Stimulated activated naive CD8-positive, alpha-beta T cell treated with anti-CD3 and anti-CD28 coated beads, Interleukin-15, Interleukin-2, amounts not matched to agents 100 ng/mL and 50 ng/mL, for 24 hours (primary cell): ENCODE results near the gene CMPK1.

ENCODE experiments used
- H3K27ac Mint-ChIP-seq: one replicate; pipeline ENCODE4 v1.8.0; 2021; ENCODE audit warnings: mild to moderate bottlenecking, mixed read lengths
- H3K27me3 Mint-ChIP-seq: one replicate; pipeline ENCODE4 v1.8.0; 2021; ENCODE audit warnings: mixed read lengths
- H3K36me3 Mint-ChIP-seq: one replicate; pipeline ENCODE4 v1.8.0; 2021; ENCODE audit warnings: low read depth, mixed read lengths
- H3K4me1 Mint-ChIP-seq: one replicate; pipeline ENCODE4 v1.8.0; 2021; ENCODE audit warnings: low read depth, mixed read lengths
- H3K4me3 Mint-ChIP-seq: one replicate; pipeline ENCODE4 v1.8.0; 2021; ENCODE audit warnings: mild to moderate bottlenecking, mixed read lengths
- H3K9me3 Mint-ChIP-seq: one replicate; pipeline ENCODE4 v1.8.0; 2021; ENCODE audit warnings: mixed read lengths

CMPK1 gene

DNA sequence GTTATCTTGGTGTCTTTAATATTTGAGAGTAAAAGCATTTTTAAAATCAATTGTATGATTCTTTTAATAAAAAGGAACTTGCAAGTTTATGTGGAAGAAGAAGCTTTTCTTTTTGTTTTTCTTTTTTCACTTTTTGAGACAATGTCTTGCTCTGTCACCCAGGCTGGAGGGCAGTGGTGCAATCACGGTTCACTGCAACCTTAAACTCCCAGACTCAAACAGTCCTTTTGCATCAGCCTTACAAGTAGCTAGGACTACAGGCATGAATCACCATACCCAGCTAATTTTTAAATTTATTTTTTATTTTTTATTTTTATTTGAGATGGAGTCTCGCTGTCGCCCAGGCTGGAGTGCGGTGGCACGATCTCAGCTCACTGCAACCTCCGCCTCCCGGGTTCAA lies 34.1 kb downstream of the CMPK1 start:
- no peaks in the 10 kb centered on the region for H3K27me3 Mint-ChIP-seq
- H3K36me3 Mint-ChIP-seq, result peaks cover 35% of the 10 kb centered on the region
- H3K9me3 Mint-ChIP-seq, result no peaks in the 10 kb centered on the region
- no peak overlapping the region for H3K4me3 Mint-ChIP-seq
- H3K27ac Mint-ChIP-seq, result no peak overlapping the region
- H3K4me1 Mint-ChIP-seq, result peaks cover 4% of the 10 kb centered on the region

DNA sequence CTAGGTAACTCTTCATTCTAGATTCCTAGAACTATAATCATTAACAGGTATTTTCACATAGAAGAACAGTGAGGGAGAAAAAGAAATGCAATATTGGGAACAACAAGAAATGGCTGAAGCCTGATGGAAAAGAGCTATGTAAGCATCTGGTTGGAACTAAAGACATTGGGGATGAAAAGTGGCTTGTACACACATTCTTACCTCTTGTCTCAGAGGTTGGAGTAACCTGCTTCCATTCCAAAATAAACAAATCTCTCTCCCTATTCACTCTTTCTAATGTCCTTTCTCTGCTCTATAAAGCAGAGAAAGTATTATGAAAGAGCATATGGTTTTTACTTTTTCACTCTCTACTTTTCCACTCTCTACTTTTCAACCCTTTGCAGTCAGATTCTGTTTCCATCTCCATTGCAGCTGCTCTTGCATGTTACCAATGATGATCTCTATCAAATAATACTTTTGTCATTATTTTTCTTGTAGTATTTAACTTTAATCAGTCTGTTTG lies 37.5 kb downstream of the CMPK1 start:
- Mint-ChIP-seq H3K9me3 (no peaks in the 10 kb centered on the region), H3K4me1 (no peaks in the 10 kb centered on the region), H3K27me3 (no peaks in the 10 kb centered on the region), H3K27ac (no peak overlapping the region), H3K36me3 (peaks cover 59% of the 10 kb centered on the region), H3K4me3 (no peak overlapping the region)

DNA sequence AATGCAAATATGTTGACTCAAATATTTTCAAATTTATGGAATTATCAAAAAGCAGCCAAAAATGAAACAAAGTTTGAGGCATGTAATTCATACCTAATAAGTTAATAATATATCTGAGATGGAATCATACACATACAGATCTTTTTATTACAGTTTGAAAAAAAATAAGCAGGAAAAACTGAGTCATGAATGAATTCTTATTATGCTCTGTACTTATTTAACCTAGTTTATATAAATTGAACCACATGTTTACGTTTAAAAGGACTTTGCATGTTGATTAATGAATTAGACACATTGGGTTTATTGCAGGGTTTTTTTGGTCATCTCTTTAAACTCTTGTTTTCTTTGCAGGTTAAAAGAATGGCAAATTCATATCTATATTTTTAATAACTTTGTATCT lies 40.9 kb downstream of the CMPK1 start:
- no peaks in the 10 kb centered on the region for H3K9me3 Mint-ChIP-seq
- H3K36me3 Mint-ChIP-seq, result peaks cover 62% of the 10 kb centered on the region
- H3K27ac Mint-ChIP-seq, result no peak overlapping the region

DNA sequence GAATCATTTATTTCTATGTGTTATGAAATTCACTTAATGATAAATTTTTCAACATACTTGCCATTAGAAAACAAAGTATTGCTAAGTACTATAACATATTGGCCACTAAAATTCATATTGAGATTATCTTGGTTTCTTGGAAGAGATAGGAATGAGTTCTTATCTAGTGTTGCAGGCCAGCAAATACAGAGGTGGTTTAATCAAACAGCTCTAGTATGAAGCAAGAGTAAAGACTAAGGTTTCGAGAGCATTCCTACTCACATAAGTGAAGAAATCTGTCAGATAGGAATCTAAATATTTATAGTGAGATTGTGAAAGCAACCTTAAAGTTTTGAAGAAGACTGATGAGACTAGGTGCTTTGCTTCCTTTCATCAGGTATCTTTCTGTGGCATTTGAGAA lies 44.6 kb downstream of the CMPK1 start:
- H3K36me3 Mint-ChIP-seq, result peaks cover 50% of the 10 kb centered on the region

More for the DNA sequence above, 40.9 kb downstream of the CMPK1 start:
- Mint-ChIP-seq H3K27me3 (no peaks in the 10 kb centered on the region), H3K4me1 (no peaks in the 10 kb centered on the region), H3K4me3 (no peak overlapping the region)

DNA sequence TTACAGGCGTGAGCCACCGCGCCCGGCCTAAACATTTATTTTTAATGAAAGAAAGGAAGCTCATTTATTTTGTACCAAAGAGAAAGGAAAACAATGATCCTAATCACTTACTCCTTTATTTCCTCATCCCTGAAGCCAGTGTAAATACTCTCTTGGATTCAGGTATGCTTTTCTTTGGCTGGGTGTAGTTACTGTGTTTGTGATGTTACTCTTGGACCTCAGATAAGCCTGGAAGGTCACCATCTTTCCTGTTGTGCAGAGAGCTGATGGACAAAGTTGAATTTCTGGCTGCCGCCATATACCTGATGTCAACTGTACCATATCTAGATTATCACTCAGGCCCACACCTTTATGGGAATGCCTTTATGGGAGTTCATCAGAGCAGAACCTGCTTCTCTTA lies 47.1 kb downstream of the CMPK1 start:
- Mint-ChIP-seq H3K4me3 (no peak overlapping the region), H3K4me1 (no peaks in the 10 kb centered on the region), H3K27me3 (no peaks in the 10 kb centered on the region), H3K36me3 (peaks cover 32% of the 10 kb centered on the region), H3K9me3 (no peaks in the 10 kb centered on the region), H3K27ac (no peak overlapping the region)

More for the DNA sequence above, 44.6 kb downstream of the CMPK1 start:
- Mint-ChIP-seq H3K9me3 (no peaks in the 10 kb centered on the region), H3K4me1 (no peaks in the 10 kb centered on the region), H3K4me3 (no peak overlapping the region), H3K27me3 (no peaks in the 10 kb centered on the region), H3K27ac (no peak overlapping the region)

DNA sequence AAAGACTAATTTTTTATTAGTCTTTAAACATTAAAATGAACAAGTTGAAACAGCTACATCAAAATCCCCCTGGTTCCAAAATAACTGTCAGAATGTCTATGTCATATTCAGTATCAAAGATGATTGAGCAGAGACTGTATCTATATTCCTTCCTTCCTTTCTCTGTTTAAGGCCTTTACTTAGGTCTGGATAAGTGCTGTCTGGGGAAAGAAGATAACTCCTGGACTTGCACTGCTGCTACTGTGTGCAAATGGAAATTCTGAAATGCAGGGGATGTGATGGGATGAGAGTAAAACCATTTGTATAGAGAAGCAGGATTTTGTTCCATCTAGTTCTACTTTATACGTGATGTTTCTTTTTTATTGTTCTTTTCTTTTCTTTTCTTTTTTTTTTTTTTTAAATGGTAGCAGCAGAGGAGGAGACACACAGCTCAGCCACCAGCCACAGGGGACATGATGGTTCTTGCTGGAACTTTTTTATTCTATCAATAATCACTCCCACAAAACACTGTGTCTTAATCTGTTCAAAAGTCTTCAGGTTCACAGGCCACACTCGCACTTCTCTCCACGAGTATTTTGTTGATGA lies 48.9 kb downstream of the CMPK1 start:
- no peaks in the 10 kb centered on the region for H3K4me1 Mint-ChIP-seq
- H3K4me3 Mint-ChIP-seq, result no peak overlapping the region
- H3K27ac Mint-ChIP-seq, result no peak overlapping the region
- peaks cover 31% of the 10 kb centered on the region for H3K36me3 Mint-ChIP-seq
- H3K27me3 Mint-ChIP-seq, result no peaks in the 10 kb centered on the region
- no peaks in the 10 kb centered on the region for H3K9me3 Mint-ChIP-seq

DNA sequence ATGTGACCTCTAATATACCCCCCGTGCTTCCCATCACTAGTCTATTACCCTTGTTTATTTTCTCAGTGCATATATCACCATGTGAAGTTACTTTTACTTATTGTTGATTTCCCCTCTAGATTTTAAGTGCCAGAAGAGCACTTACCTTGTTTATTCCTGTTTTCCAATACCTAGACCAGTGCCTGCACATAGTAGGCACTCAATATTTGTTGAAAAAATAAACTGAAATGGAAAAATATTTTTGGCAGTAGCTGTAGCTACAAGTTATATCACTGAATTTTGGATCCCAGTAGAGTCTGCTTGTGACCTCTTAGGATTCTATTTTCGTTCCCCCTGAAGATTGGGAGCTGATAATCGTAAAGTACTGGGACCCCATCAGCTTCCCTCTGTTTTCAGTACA lies 50.5 kb downstream of the CMPK1 start:
- H3K4me3 Mint-ChIP-seq, result no peak overlapping the region
- H3K27ac Mint-ChIP-seq, result no peak overlapping the region
- H3K4me1 Mint-ChIP-seq, result no peaks in the 10 kb centered on the region
- H3K36me3 Mint-ChIP-seq, result peaks cover 20% of the 10 kb centered on the region
- no peaks in the 10 kb centered on the region for H3K27me3 Mint-ChIP-seq
- H3K9me3 Mint-ChIP-seq, result no peaks in the 10 kb centered on the region

DNA sequence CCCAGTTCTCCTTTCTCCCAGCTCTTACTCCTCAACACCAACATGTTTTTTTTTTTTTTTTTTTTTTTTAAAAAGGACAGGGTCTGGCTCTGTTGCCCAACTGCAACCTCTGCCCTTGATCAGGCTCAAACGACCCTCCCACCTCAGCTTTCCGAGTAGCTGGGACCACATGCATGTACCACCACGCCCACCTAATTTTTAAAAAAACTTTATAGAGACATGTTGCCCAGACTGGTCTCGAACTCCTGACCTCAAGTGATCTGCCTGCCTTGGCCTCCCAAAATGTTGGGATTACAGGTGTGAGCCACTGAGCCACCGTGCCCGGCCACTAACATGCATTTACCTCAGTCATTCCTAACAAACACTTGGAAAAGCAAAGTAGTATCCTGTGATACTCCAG lies 51.4 kb downstream of the CMPK1 start:
- Mint-ChIP-seq H3K4me1 (no peaks in the 10 kb centered on the region), H3K27ac (no peak overlapping the region), H3K4me3 (no peak overlapping the region), H3K36me3 (peaks cover 12% of the 10 kb centered on the region), H3K9me3 (no peaks in the 10 kb centered on the region), H3K27me3 (no peaks in the 10 kb centered on the region)

DNA sequence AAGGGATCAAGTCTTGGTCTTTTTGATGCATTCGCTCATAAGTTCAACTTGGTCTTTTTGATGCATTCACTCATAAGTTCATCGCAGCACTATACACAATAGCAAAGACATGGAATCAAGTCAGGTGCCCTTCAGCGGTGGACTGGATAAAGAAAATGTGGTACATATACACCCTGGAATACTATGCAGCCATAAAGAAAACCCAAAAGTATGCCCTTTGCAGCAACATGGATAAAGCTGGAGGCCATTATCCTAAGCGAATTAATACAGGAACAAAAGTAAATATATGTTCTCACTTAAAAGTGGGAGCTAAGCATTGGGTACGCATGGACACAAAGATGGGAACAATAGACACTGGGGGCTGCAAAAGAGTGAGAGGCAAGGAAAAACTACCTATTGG lies 52.7 kb downstream of the CMPK1 start:
- Mint-ChIP-seq H3K4me3 (no peak overlapping the region), H3K9me3 (no peaks in the 10 kb centered on the region), H3K4me1 (no peaks in the 10 kb centered on the region), H3K36me3 (peaks cover 4% of the 10 kb centered on the region), H3K27me3 (no peaks in the 10 kb centered on the region), H3K27ac (no peak overlapping the region)

DNA sequence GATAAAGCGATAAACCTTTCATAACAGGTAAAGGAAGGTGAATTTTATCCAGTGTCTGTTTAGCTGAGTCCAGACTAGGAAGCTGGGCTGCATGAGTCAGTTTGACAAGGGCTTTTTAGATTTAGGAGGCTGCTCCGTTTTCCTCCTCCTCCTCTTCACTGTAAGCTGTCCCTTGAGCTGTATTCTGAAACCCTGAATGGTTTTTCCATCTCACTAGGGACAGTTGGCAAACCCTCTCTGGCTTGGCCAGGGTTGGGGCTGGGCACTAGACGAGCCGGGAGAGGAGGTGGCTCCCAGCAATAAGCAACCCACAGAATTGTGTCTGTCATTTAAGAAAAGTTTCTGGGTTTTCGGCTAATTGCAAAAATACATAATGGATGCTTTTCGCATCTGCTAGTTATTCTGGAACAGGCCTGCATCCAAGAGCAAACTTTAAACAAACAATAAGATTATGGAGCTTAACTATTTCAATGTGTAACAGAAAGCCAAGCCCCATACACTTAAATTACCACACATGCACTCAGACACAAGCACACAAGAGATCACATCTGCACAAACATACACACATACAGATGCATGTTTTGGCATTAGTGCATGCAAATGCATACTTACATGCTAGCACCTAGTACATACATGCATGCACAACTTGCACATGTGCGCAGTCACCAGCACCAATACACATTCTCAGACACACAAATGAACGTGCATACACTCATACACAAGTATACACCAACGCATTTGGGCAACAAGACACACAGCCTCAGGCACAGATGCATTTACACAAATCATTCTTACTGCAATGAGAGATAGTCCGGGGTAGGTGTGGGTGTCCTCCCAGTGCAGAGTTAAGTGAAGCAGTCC lies 54.7 kb downstream of the CMPK1 start:
- Mint-ChIP-seq H3K27ac (no peak overlapping the region), H3K27me3 (no peaks in the 10 kb centered on the region), H3K4me1 (no peaks in the 10 kb centered on the region), H3K4me3 (no peak overlapping the region), H3K36me3 (no peaks in the 10 kb centered on the region), H3K9me3 (no peaks in the 10 kb centered on the region)

DNA sequence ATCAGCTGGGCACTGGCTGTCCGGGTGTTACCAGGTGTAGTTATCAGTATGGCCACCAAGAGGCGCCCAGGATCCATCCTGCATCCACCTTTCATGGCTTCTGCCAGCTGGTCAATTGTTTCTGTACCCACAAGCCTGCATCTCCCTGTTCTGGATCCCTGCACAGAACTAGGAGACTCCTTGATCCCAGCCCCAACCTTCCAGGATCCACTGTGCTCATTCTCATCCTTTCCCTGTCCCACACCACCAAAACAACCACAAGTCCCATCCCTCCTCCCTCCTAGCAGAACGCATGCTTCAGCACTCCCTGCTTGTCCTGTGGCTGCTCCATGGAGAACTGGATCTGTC lies 55.3 kb downstream of the CMPK1 start:
- no peaks in the 10 kb centered on the region for H3K4me1 Mint-ChIP-seq
- H3K4me3 Mint-ChIP-seq, result no peak overlapping the region
- H3K27me3 Mint-ChIP-seq, result no peaks in the 10 kb centered on the region
- H3K27ac Mint-ChIP-seq, result no peak overlapping the region
- H3K9me3 Mint-ChIP-seq, result no peaks in the 10 kb centered on the region
- no peaks in the 10 kb centered on the region for H3K36me3 Mint-ChIP-seq

DNA sequence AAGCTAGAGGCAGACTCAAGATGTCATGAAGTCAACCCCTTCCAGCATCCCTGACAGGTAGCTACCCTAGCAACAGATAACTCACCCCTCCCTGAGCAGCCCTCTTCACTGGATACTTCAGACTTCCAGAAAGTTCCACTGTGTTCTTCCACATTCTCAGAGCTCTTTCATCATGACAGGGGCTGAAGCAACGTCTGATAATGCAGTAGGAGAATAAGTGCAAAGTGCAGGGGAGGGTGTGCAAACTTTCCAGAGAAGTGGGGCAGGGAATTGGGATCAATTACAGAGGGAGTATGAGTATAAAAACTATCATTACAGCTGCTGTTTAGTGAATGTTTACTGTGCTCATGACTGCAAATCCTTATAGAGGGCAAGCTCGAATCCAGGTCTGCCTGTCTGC lies 56.1 kb downstream of the CMPK1 start:
- Mint-ChIP-seq H3K27ac (no peak overlapping the region), H3K27me3 (peaks cover 8% of the 10 kb centered on the region), H3K9me3 (no peaks in the 10 kb centered on the region), H3K4me1 (no peaks in the 10 kb centered on the region), H3K4me3 (no peak overlapping the region), H3K36me3 (no peaks in the 10 kb centered on the region)

DNA sequence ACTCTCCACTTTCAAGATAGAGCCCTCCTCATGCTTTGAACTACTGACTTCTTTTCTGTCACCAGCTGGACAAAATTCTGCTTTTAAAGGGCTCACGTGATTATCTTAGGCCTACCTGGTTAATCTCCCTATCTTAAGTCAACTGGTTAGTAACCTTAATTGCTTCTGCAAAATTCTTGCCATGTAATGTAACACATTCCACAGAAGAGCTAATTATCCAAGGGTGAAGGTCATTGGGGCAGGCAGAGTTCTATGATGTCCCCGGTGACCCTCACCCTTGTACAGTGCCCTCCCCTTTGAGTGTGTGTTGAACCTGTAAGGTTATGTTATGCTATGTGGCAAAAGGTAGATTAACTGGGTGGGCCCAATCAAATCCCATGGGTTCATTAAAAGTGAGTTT lies 57.3 kb downstream of the CMPK1 start:
- Mint-ChIP-seq H3K4me1 (no peaks in the 10 kb centered on the region), H3K27me3 (peaks cover 11% of the 10 kb centered on the region), H3K36me3 (no peaks in the 10 kb centered on the region), H3K27ac (no peak overlapping the region), H3K9me3 (no peaks in the 10 kb centered on the region), H3K4me3 (no peak overlapping the region)

DNA sequence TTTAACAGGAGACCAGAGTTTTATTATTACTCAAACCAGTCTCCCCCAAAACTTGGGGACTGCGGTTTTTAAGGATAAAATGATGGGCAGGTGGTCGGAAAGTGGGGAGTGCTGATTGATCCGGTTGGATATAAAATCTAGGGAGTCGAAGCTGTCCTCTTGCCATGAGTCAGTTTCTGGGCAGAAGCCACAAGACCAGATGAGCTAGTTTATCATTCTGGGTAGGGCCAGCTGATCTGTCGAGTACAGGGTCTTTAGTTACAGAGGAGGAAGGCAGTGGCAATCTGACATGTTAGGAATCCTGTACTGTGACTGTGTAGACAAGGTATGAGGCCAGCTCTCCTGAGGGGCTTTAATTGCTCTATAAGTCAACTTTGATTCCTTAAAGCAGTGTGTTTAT lies 59.6 kb downstream of the CMPK1 start:
- Mint-ChIP-seq H3K36me3 (no peaks in the 10 kb centered on the region), H3K4me1 (no peaks in the 10 kb centered on the region), H3K9me3 (no peaks in the 10 kb centered on the region), H3K27ac (no peak overlapping the region), H3K27me3 (peaks cover 15% of the 10 kb centered on the region), H3K4me3 (no peak overlapping the region)

DNA sequence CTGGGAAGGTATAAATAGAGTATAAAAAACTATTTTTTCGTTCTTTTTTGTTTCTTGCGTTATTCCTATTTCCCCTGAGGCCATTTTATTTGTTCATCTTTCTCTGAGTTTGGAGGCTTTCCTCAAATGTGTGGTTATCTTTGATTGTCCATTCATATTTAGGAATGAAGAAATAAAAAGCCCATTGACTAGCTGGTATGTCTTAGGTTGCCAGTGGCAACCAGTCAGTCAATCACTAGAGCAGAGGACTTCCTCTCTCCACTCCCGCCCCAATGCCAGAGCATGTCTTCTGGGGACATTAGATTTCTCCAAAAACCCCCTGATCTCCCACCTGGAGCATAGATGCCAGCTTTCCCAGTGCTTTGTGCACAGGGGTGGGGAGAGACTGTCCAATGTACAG lies 61.8 kb downstream of the CMPK1 start:
- Mint-ChIP-seq H3K4me1 (no peaks in the 10 kb centered on the region), H3K4me3 (no peak overlapping the region), H3K27me3 (peaks cover 18% of the 10 kb centered on the region), H3K36me3 (no peaks in the 10 kb centered on the region), H3K9me3 (no peaks in the 10 kb centered on the region), H3K27ac (no peak overlapping the region)
